ENCODE results near the gene ZCCHC2. TPM values are rescaled to one million over a fixed set of nuclear protein-coding genes. Genes with fewer than 3 reads are reported as not detected.

ZCCHC2 gene
- total and polyA plus RNA-seq, 2 of the 8 experiments (the other 6 are each of a cell fraction or from before 2014, with no cell fraction given) = 13.5 to 18.6 TPM

DNA sequence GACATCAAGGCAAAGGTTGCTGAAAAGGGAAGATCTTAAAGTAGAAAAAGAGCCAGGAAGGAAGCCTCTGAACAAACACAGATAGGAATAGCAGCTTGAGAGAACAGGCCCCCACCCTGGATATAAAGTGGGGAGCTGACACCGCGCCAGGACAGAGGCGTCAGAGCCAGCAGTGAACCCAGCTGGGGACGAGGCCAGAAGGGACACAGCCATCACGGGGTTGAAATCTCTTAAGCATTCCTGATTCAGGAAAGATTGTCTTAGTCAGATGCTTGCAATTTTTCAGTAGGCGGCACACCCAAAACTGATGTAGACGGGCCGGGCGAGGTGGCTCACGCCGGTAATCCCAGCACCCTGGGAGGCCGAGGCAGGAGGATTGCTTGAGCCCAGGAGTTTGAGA, 98.7 kb downstream of the ZCCHC2 start:
- no peak overlapping the region for H3K18ac ChIP-seq (ENCODE audit: extremely low read depth, low read length)
- TF ChIP-seq HDAC6 (IDR thresholded peaks at IDR 0.05; ENCODE audit: low read depth, low read length) = no peak
- no peak for TF ChIP-seq JUN (IDR thresholded peaks at IDR 0.05; ENCODE audit: low read depth, low read length)
- TF ChIP-seq FOSL1 (IDR thresholded peaks at IDR 0.05; ENCODE audit: insufficient read depth, low read depth, low read length) = no peak
- no peak for TF ChIP-seq CBX8 (IDR thresholded peaks at IDR 0.05; ENCODE audit: borderline replicate concordance, low read depth, low read length)
- no peak for TF ChIP-seq YY1 (IDR thresholded peaks at IDR 0.05; ENCODE audit: low read depth, low read length)
- no peak for TF ChIP-seq RAD21 (IDR thresholded peaks at IDR 0.05 in 1 of 2, conservative IDR thresholded peaks at IDR 0.05 in 1 of 2; ENCODE audit: low read depth in 2 of 2, low read length in 2 of 2)
- no peak for TF ChIP-seq NRF1 (IDR thresholded peaks at IDR 0.05; ENCODE audit: low read depth, low read length)
- DNase-seq (ENCODE audit: low read depth in 1 of 2, low spot score in 2 of 2) (no peak), FAIRE-seq (no peak)
- H4K8ac ChIP-seq (ENCODE audit: extremely low read depth, insufficient read depth, low read length) = no peak overlapping the region
- H3K9ac ChIP-seq (replicated peaks in 1 of 4; ENCODE audit: extremely low read depth in 1 of 4, low read depth in 3 of 4, low read length in 3 of 4) = no peak overlapping the region
- no peak overlapping the region for H4K91ac ChIP-seq (replicated peaks; ENCODE audit: insufficient read length, low read length)
- H3K4me2 ChIP-seq (ENCODE audit: insufficient read depth in 1 of 2, low read depth in 2 of 2, low read length in 2 of 2) = no peak overlapping the region
- ChIA-PET POLR2A (ENCODE audit: partially characterized antibody) (no interaction called here), CTCF (ENCODE audit: partially characterized antibody) (interaction anchor here (1.0 to 2.2 kb wide), 4 partner anchors 9 to 38 kb away, joined by 3 to 6 read pairs (median 4); no protein-coding TSS in a partner anchor)
- no peak overlapping the region for H4K5ac ChIP-seq (ENCODE audit: insufficient read length, low read depth, low read length)
- no peaks in the 10 kb centered on the region for H3K79me2 ChIP-seq (ENCODE audit: control insufficient read depth in 1 of 2, insufficient read depth in 2 of 2, low read length in 2 of 2)
- no peak overlapping the region for H3K27ac ChIP-seq (ENCODE audit: low read depth, low read length)
- H2BK15ac ChIP-seq (ENCODE audit: low read length) = no peak overlapping the region
- H2AFZ ChIP-seq (ENCODE audit: low read length) = no peak overlapping the region
- H3K4me3 ChIP-seq (ENCODE audit: extremely low read depth in 1 of 4, insufficient read depth in 2 of 4, low read depth in 3 of 4, low read length in 4 of 4) = no peak overlapping the region
- no peaks in the 10 kb centered on the region for H3K27me3 ChIP-seq (replicated peaks in 1 of 4; ENCODE audit: control insufficient read depth in 3 of 4, extremely low read depth in 1 of 4, insufficient read depth in 3 of 4, low read length in 3 of 4)
- no peaks in the 10 kb centered on the region for H4K20me1 ChIP-seq (replicated peaks in 1 of 2; ENCODE audit: control insufficient read depth in 1 of 2, insufficient read depth in 2 of 2, low read length in 2 of 2)
- H3K79me1 ChIP-seq (ENCODE audit: low read depth, low read length) = no peaks in the 10 kb centered on the region
- H3K23me2 ChIP-seq (ENCODE audit: low read depth, low read length) = no peaks in the 10 kb centered on the region
- no peak overlapping the region for H2BK5ac ChIP-seq (ENCODE audit: low read depth, low read length)
- H3K14ac ChIP-seq (ENCODE audit: insufficient read length) = no peak overlapping the region
- H3K4ac ChIP-seq (replicated peaks; ENCODE audit: insufficient read length, low read depth, low read length) = no peak overlapping the region
- no peak overlapping the region for H3K23ac ChIP-seq (ENCODE audit: insufficient read length)
- no peaks in the 10 kb centered on the region for H3K9me3 ChIP-seq (ENCODE audit: insufficient read depth in 2 of 2, low read depth in 1 of 2, low read length in 1 of 2)
- no peak overlapping the region for H2BK20ac ChIP-seq (ENCODE audit: low read length)
- H3K56ac ChIP-seq (replicated peaks; ENCODE audit: insufficient read length, low read depth, low read length) = no peak overlapping the region
- H2BK120ac ChIP-seq (replicated peaks; ENCODE audit: low read depth, low read length) = no peak overlapping the region
- WGBS, 2 experiments (ENCODE audit: extremely low coverage in 1 of 2, insufficient coverage in 1 of 2, insufficient read length in 1 of 2, insufficient replicate concordance in 2 of 2, low coverage in 1 of 2, low lambda C conversion rate in 2 of 2, missing lambda C conversion rate in 1 of 2) = 90% methylated on average over 12 of the region's 12 CpGs; no CpG with 5 or more reads in 1 of the 2 experiments
- H3K36me3 ChIP-seq (ENCODE audit: control insufficient read depth in 2 of 4, insufficient read depth in 4 of 4, low read length in 3 of 4) = no peaks in the 10 kb centered on the region
- H2BK12ac ChIP-seq (ENCODE audit: low read depth, low read length) = no peak overlapping the region
- no peaks in the 10 kb centered on the region for H3K4me1 ChIP-seq (replicated peaks in 1 of 4; ENCODE audit: control insufficient read depth in 3 of 4, insufficient read depth in 4 of 4, low read length in 3 of 4)
- no peak overlapping the region for H2AK5ac ChIP-seq (ENCODE audit: low read depth, low read length)
